Erythroblast (primary cell): Measurements from ENCODE around the gene HECW1.

ENCODE experiments used
- GATA1 ChIP-seq: IDR thresholded peaks from 2 replicates; pipeline ENCODE4 v1.6.1; 2011; ENCODE audit warnings: low read depth, mild to moderate bottlenecking, control low read depth, low read length, moderate library complexity
- POLR2A ChIP-seq: IDR thresholded peaks from 2 replicates; pipeline ENCODE4 v1.6.1; 2011; ENCODE audit warnings: mild to moderate bottlenecking, low read length

DNA sequence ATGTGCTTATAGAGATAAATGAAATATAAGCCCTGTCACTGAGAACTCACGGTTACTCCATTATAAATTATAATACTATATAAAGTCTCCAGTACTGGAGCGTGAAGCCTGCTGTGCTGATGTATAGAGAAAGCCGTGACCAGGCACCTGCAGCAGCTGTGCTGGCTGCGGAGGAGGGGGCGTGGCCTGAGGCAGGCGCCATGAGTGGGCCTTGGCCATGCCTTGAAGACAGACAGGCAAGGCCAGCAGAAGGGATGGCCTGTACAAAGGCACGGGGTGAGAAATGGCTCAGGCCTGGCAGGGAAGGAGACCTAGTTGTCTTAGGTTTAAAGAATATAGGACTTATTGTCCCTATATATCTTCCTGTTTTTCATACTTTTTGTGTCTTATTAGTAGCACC is 251.9 kb downstream of the HECW1 start:
- TF ChIP-seq POLR2A (no peak), GATA1 (no peak)
